ENCODE results near the gene PARVA. TPM values are rescaled to one million over a fixed set of nuclear protein-coding genes. Genes with fewer than 3 reads are reported as not detected.

The PARVA gene
- total RNA-seq, 1 experiment from 2014 or later, result 10.4 TPM

- Mint-ChIP-seq H3K4me1 (peaks cover 17% of the 10 kb centered on the region), H3K36me3 (no peaks in the 10 kb centered on the region), H3K27me3 (ENCODE audit: low read depth) (no peaks in the 10 kb centered on the region), H3K4me3 (no peak overlapping the region), H3K27ac (no peak overlapping the region), H3K9me3 (no peaks in the 10 kb centered on the region)
- ChIA-PET POLR2A (interaction anchor here (0.6 kb wide), 1 partner anchor 1702 kb away, joined by 3 read pairs; no protein-coding TSS in a partner anchor), CTCF (interaction anchor here (1.2 kb wide), 1 partner anchor 10 kb away, joined by 4 read pairs; no protein-coding TSS in a partner anchor)
- no peak for ATAC-seq
- DNase-seq (ENCODE audit: low spot score), result no peak
- TF ChIP-seq TEAD1 (CRISPR knock-in tag; IDR thresholded peaks at IDR 0.05), result no peak
- TF ChIP-seq ZNF423 (CRISPR knock-in tag; IDR thresholded peaks at IDR 0.05), result no peak
- TF ChIP-seq ZNF138 (CRISPR knock-in tag; conservative IDR thresholded peaks at IDR 0.05), result no peak
- no peak for TF ChIP-seq PRRX2 (CRISPR knock-in tag; IDR thresholded peaks at IDR 0.05)
- TF ChIP-seq, protein P1, sequence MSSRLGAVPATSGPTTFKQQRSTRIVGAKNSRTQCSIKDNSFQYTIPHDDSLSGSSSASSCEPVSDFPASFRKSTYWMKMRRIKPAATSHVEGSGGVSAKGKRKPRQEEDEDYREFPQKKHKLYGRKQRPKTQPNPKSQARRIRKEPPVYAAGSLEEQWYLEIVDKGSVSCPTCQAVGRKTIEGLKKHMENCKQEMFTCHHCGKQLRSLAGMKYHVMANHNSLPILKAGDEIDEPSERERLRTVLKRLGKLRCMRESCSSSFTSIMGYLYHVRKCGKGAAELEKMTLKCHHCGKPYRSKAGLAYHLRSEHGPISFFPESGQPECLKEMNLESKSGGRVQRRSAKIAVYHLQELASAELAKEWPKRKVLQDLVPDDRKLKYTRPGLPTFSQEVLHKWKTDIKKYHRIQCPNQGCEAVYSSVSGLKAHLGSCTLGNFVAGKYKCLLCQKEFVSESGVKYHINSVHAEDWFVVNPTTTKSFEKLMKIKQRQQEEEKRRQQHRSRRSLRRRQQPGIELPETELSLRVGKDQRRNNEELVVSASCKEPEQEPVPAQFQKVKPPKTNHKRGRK (CRISPR knock-in tag; IDR thresholded peaks at IDR 0.05; ENCODE audit: borderline replicate concordance), result no peak
- TF ChIP-seq, protein P2, sequence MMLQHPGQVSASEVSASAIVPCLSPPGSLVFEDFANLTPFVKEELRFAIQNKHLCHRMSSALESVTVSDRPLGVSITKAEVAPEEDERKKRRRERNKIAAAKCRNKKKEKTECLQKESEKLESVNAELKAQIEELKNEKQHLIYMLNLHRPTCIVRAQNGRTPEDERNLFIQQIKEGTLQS (CRISPR knock-in tag; conservative IDR thresholded peaks at IDR 0.05), result no peak
- TF ChIP-seq PRDM15 (CRISPR knock-in tag; IDR thresholded peaks at IDR 0.05), result no peak
Measured at GRCh38 chr11:12420706-12421105, 43.3 kb downstream of the PARVA start.

GRCh38 chr11:12421386-12421785 is 44.0 kb downstream of the PARVA start:
- H3K4me1 Mint-ChIP-seq, result peaks cover 12% of the 10 kb centered on the region
- ATAC-seq, result no peak
- H3K27ac Mint-ChIP-seq, result no peak overlapping the region
- DNase-seq (ENCODE audit: low spot score), result no peak
- POLR2A ChIA-PET, result interaction anchor here (0.6 kb wide), 1 partner anchor 1703 kb away, joined by 3 read pairs; no protein-coding TSS in a partner anchor
- H3K27me3 Mint-ChIP-seq (ENCODE audit: low read depth), result no peaks in the 10 kb centered on the region
- no peak for TF ChIP-seq ZMAT4 (CRISPR knock-in tag; IDR thresholded peaks at IDR 0.05)
- TF ChIP-seq GABPB1 (CRISPR knock-in tag; IDR thresholded peaks at IDR 0.05), result no peak
- H3K9me3 Mint-ChIP-seq, result no peaks in the 10 kb centered on the region
- H3K4me3 Mint-ChIP-seq, result no peak overlapping the region
- H3K36me3 Mint-ChIP-seq, result no peaks in the 10 kb centered on the region
- CTCF ChIA-PET, result no interaction called here

DNA sequence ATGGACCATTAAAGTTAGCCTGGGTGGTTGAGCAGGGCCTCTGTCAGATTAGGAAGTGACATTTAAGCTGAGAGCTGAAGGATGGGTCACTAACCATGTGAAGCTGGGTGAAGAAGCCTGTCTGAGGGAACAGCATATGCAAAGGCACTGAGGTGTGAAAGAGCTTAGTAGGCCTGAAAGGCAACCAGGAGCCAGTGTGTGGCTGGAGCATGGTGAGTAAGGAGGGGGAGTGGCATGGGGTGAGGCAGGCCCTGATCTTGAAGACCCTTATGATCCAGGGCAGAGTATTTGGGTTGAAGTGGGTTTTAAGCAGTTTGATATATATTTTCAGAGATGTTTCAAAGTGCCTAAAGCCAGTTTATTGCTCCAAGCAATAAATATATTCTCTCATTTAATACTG is 48.8 kb downstream of the PARVA start:
- H3K27ac Mint-ChIP-seq, result no peak overlapping the region
- H3K27me3 Mint-ChIP-seq (ENCODE audit: low read depth), result no peaks in the 10 kb centered on the region
- no peaks in the 10 kb centered on the region for H3K36me3 Mint-ChIP-seq
- H3K9me3 Mint-ChIP-seq, result no peaks in the 10 kb centered on the region
- ChIA-PET POLR2A (no interaction called here), CTCF (no interaction called here)
- ATAC-seq, result no peak
- 0 out of 2 replicates have a peak, but pooled peaks cover 3% of the 10 kb centered on the region for H3K4me1 Mint-ChIP-seq
- DNase-seq (ENCODE audit: low spot score), result no peak
- no peak overlapping the region for H3K4me3 Mint-ChIP-seq
- TF ChIP-seq MYBL2 (CRISPR knock-in tag; IDR thresholded peaks at IDR 0.05), result no peak
- no peak for TF ChIP-seq FOXJ3 (CRISPR knock-in tag; IDR thresholded peaks at IDR 0.05; ENCODE audit: borderline replicate concordance)
- TF ChIP-seq CREM (CRISPR knock-in tag; IDR thresholded peaks at IDR 0.05), result no peak
- TF ChIP-seq GRHL2 (CRISPR knock-in tag; IDR thresholded peaks at IDR 0.05; ENCODE audit: insufficient replicate concordance, severe bottlenecking), result no peak
- TF ChIP-seq, protein P3, sequence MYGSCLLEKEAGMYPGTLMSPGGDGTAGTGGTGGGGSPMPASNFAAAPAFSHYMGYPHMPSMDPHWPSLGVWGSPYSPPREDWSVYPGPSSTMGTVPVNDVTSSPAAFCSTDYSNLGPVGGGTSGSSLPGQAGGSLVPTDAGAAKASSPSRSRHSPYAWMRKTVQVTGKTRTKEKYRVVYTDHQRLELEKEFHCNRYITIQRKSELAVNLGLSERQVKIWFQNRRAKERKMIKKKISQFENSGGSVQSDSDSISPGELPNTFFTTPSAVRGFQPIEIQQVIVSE (CRISPR knock-in tag; IDR thresholded peaks at IDR 0.05; ENCODE audit: borderline replicate concordance), result no peak
- no peak for TF ChIP-seq FOXP1 (CRISPR knock-in tag; IDR thresholded peaks at IDR 0.05; ENCODE audit: borderline replicate concordance)
- no peak for TF ChIP-seq SMAD4 (CRISPR knock-in tag; IDR thresholded peaks at IDR 0.05)
- no peak for TF ChIP-seq NFATC4 (CRISPR knock-in tag; IDR thresholded peaks at IDR 0.05)
- TF ChIP-seq, protein P4, sequence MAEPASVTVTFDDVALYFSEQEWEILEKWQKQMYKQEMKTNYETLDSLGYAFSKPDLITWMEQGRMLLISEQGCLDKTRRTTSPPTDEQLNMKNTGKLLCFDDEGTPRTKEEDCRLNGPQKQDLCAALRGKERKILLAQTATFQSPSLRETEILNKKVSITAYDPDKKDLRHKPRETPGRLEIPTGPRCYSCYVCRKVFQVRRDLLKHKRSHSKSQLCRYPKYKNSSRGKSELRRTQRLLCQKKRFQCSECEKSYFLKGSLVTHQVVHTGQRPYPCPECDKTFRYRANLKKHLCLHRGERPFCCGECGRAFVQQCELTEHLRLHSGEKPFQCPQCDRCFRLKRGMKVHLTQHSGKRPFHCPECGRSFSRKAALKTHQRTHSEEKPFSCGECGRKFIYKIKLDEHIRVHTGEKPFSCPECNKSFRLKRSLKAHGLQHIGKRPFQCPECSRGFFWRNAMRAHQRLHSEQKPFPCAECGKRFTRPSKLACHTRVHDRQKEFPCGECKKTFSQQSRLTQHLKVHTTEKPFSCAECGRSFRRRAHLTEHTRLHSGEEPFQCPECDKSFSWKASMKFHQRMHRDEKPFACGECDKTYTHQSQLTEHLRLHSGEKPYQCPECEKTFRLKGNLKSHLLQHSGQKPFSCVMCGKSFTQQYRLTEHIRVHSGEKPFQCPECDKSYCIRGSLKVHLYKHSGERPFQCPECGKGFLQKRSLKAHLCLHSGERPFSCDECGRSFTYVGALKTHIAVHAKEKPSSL (CRISPR knock-in tag; conservative IDR thresholded peaks at IDR 0.05), result no peak
- no peak for TF ChIP-seq SP1 (CRISPR knock-in tag; conservative IDR thresholded peaks at IDR 0.05)
- no peak for TF ChIP-seq CREB1 (CRISPR knock-in tag; IDR thresholded peaks at IDR 0.05)
- no peak for TF ChIP-seq SOX15 (CRISPR knock-in tag; IDR thresholded peaks at IDR 0.05)
- TF ChIP-seq ZNF416 (CRISPR knock-in tag; IDR thresholded peaks at IDR 0.05), result no peak
- no peak for TF ChIP-seq NR3C1 (CRISPR knock-in tag; conservative IDR thresholded peaks at IDR 0.05; ENCODE audit: low read depth)
- no peak for TF ChIP-seq ATF2 (CRISPR knock-in tag; IDR thresholded peaks at IDR 0.05; ENCODE audit: borderline replicate concordance, low read depth)

Measured in WTC11 (cell line).